PC-9 (cell line): ENCODE results near the gene ZNF846. TPM values are rescaled to one million over a fixed set of nuclear protein-coding genes. Genes with fewer than 3 reads are reported as not detected.

Source experiments
- BruUV-seq: library from RNA; stranded (reverse); fragments of 400-500 nt; replicated peaks from 2 replicates; lab custom pipeline; 2021; lab: Mats Ljungman, UMichigan
- CTCF ChIA-PET: fragments of 300-600 bp; sonication (Branson Sonifier 250); formaldehyde crosslinking; loops from one replicate; lab custom pipeline; 2022; ENCODE audit warnings: antibody characterized with exemption; lab: Charles Lee
- POLR2A ChIA-PET: fragments of 300-600 bp; sonication (Branson Sonifier 250); formaldehyde crosslinking; loops from one replicate; lab custom pipeline; 2022; ENCODE audit warnings: antibody characterized with exemption; ENCODE audit not compliant: unreplicated experiment; lab: Charles Lee
- DNase-seq, 2 experiments: peaks; one replicate each; pipeline versions ENCODE4 v3.0.0 to v3.0.0-alpha.2; 2015 to 2022; ENCODE audit warnings: mixed read lengths in 1 of 2
- H2AFZ ChIP-seq: fragments of 200-600 bp; sonication (generic); 2 replicates; pipeline ENCODE4 v1.8.1; 2017; ENCODE audit warnings: antibody characterized with exemption
- H3F3A ChIP-seq: fragments of 200-600 bp; sonication (generic); 2 replicates; pipeline ENCODE4 v1.8.1; 2017; ENCODE audit warnings: antibody characterized with exemption, mild to moderate bottlenecking, low read depth; ENCODE audit not compliant: insufficient read depth
- H3K27ac ChIP-seq: fragments of 200-600 bp; sonication (generic); 2 replicates; pipeline ENCODE4 v1.6.1; 2016; ENCODE audit warnings: mixed run types
- H3K27me3 ChIP-seq: fragments of 200-600 bp; sonication (generic); 2 replicates; pipeline ENCODE4 v1.6.1; 2016; ENCODE audit warnings: low read depth, mixed run types; ENCODE audit not compliant: insufficient read depth
- H3K36me3 ChIP-seq: fragments of 200-600 bp; sonication (generic); 2 replicates; pipeline ENCODE4 v1.6.1; 2016; ENCODE audit warnings: low read depth, mixed run types
- H3K4me1 ChIP-seq: fragments of 200-600 bp; sonication (generic); replicated peaks from 2 replicates; pipeline ENCODE4 v1.6.1; 2016; ENCODE audit warnings: mixed run types; ENCODE audit not compliant: insufficient read depth
- H3K4me2 ChIP-seq: fragments of 200-600 bp; sonication (generic); 2 replicates; pipeline ENCODE4 v1.6.1; 2017; ENCODE audit warnings: mixed run types
- H3K4me3 ChIP-seq: fragments of 200-600 bp; sonication (generic); 2 replicates; pipeline ENCODE4 v1.6.1; 2016; ENCODE audit warnings: mixed run types
- H3K79me2 ChIP-seq: fragments of 200-600 bp; sonication (generic); 2 replicates; pipeline ENCODE4 v1.6.1; 2017; ENCODE audit warnings: low read depth, mixed run types
- H3K9me2 ChIP-seq: fragments of 200-600 bp; sonication (generic); 2 replicates; pipeline ENCODE4 v1.8.1; 2017; ENCODE audit warnings: mild to moderate bottlenecking; ENCODE audit not compliant: insufficient read depth
- H3K9me3 ChIP-seq: fragments of 200-600 bp; sonication (generic); 2 replicates; pipeline ENCODE4 v1.8.1; 2016; ENCODE audit warnings: low read depth; ENCODE audit not compliant: insufficient read depth
- H4K20me1 ChIP-seq: fragments of 200-600 bp; sonication (generic); 2 replicates; pipeline ENCODE4 v1.8.1; 2017; ENCODE audit not compliant: insufficient read depth
- CTCF ChIP-seq: fragments of 200-600 bp; sonication (generic); conservative IDR thresholded peaks from 2 replicates; pipeline ENCODE4 v1.6.1; 2017; ENCODE audit warnings: mixed run types, antibody characterized with exemption, mild to moderate bottlenecking, moderate library complexity
- EZH2 ChIP-seq: fragments of 200-600 bp; sonication (generic); IDR thresholded peaks from 2 replicates; pipeline ENCODE4 v1.8.0; 2017; ENCODE audit warnings: antibody characterized with exemption, low read depth
- intact Hi-C: fragments of 100-400 bp; cut with micrococcal nuclease; formaldehyde crosslinking; loops from one replicate; pipeline ENCODE4 v1.10.0; 2022; ENCODE audit not compliant: unreplicated experiment
- total RNA-seq: library from RNA; stranded (reverse); gene quantifications from 2 replicates; pipeline ENCODE4 v1.2.3, GENCODE V29; 2021

Gene ZNF846
- total RNA-seq, 1 experiment from 2014 or later = 8.3 TPM

DNA sequence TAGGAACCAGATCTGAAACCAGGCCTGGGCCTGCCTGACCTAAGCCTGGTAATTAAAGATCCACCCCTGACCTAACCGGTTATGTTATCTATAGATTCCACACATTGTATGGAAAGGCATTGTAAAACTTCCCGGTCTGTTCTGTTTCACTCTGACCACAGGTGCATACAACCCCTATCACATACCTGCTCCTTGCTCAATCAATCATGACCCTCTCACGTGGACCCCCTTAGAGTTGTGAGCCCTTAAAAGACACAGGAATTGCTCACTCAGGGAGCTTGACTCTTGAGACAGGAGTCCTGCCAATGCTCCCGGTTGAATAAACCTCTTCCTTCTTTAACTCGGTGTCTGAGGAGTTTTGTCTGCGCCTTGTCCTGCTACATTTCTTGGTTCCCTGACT, 66.4 kb downstream of the ZNF846 start:
- no TSS peak for BruUV-seq
- Histone ChIP-seq H3F3A (no peaks in the 10 kb centered on the region), H3K9me3 (0 out of 2 replicates have a peak, but pooled peaks cover 3% of the 10 kb centered on the region), H2AFZ (no peak overlapping the region), H3K4me2 (no peak overlapping the region), H3K36me3 (no peaks in the 10 kb centered on the region), H3K9me2 (no peaks in the 10 kb centered on the region), H3K27ac (no peak overlapping the region), H3K27me3 (peaks cover 18% of the 10 kb centered on the region; the same call in 1 of the 2 replicates), H3K79me2 (no peaks in the 10 kb centered on the region), H4K20me1 (no peaks in the 10 kb centered on the region), H3K4me3 (no peak overlapping the region), H3K4me1 (no peaks in the 10 kb centered on the region)
- no peak for DNase-seq
- intact Hi-C loops = no loop called here
- ChIA-PET CTCF (no interaction called here), POLR2A (no interaction called here)
- no peak for TF ChIP-seq CTCF
- no peak for TF ChIP-seq EZH2

Other genes with a start within 250 kb of the ZNF846 start
- gene ZNF426, start 230.1 kb downstream of the ZNF846 start, total RNA-seq = 16.1 and 24.0 TPM in 2 replicates
- gene ZNF121, start 184.2 kb downstream of the ZNF846 start, total RNA-seq = 36.6 and 51.3 TPM in 2 replicates
- 28.9 and 31.2 TPM in 2 replicates for gene ZNF561, start 147.5 kb downstream of the ZNF846 start, total RNA-seq
- 24.9 and 26.0 TPM in 2 replicates for gene ZNF562, start 93.6 kb downstream of the ZNF846 start, total RNA-seq
- 30.7 and 35.8 TPM in 2 replicates for gene FBXL12, start 50.3 kb upstream of the ZNF846 start, total RNA-seq
- gene UBL5, start 59.2 kb upstream of the ZNF846 start, total RNA-seq = 400 and 403 TPM in 2 replicates
- 72.2 and 74.1 TPM in 2 replicates for gene PIN1, start 66.6 kb upstream of the ZNF846 start, total RNA-seq
- 3.4 and 6.2 TPM in 2 replicates for gene OLFM2, start 167.8 kb upstream of the ZNF846 start, total RNA-seq
- not detected in 2 replicates for gene COL5A3, start 241.8 kb upstream of the ZNF846 start, total RNA-seq
- gene RDH8, start 244.7 kb upstream of the ZNF846 start, total RNA-seq = not detected in 2 replicates